ENCODE results near the gene CCDC112.

DNA sequence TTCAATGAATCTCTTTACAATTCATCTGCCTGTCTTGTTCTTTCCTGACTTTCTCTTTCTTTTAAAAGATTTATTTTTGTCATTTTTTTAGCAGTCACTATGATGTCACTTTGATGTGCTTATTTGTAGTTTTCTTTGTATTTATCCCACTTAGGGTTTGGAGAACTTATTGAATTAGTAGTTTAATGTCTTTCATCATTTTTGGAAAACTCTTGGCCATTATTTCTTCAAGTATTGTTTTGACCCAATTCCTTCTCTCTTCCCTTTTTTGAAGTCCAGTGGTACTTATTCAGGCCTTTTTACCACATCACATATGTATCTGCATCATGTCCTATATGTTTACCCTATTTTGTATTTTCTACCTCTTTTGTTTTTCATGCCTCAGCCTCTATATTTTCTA lies 48.9 kb upstream of the CCDC112 start:
- TF ChIP-seq GATA3 (IDR thresholded peaks at IDR 0.05; ENCODE audit: low read depth, low read length): no peak
- no peak for TF ChIP-seq GATA2 (IDR thresholded peaks at IDR 0.05; ENCODE audit: low read depth, low read length)

All from SH-SY5Y (cell line).